ENCODE measurements around the gene AK2.
"Not testable (repeated sequence)": the region's sequence is repeated elsewhere in the genome, so short reads cannot be mapped to it uniquely, and the experiment has no call there.

AK2 gene

GRCh38 chr1:32977546-32978087 lies 59.1 kb downstream of the AK2 start:
- no peak for DNase-seq

GRCh38 chr1:32975055-32975454 lies 61.6 kb downstream of the AK2 start:
- not testable (repeated sequence) for DNase-seq

GRCh38 chr1:32973458-32973857 lies 63.2 kb downstream of the AK2 start:
- not testable (repeated sequence) for DNase-seq

GRCh38 chr1:32972814-32973428 lies 63.8 kb downstream of the AK2 start:
- peak in 48 of 56 donors; percentile 11 to 83 (median 62) for DNase-seq

GRCh38 chr1:32971576-32971975 lies 65.1 kb downstream of the AK2 start:
- no peak for DNase-seq

GRCh38 chr1:32971156-32971555 lies 65.5 kb downstream of the AK2 start:
- no peak for DNase-seq

- DNase-seq: no peak
Observed at GRCh38 chr1:32969566-32969965, 67.1 kb downstream of the AK2 start.

- no peak for DNase-seq
Observed at GRCh38 chr1:32967888-32968568, 68.7 kb downstream of the AK2 start.

- no peak for DNase-seq
Observed at GRCh38 chr1:32966900-32967299, 69.8 kb downstream of the AK2 start.

- DNase-seq: no peak
Observed at GRCh38 chr1:32965251-32965747, 71.4 kb downstream of the AK2 start.

GRCh38 chr1:32964461-32965250 lies 72.0 kb downstream of the AK2 start, which contains the start of gene RNF19B:
RNF19B (minus strand) TSS chr1:32964809; CDS start chr1:32964685, 124 bp downstream.
- peak in 55 of 56 donors; percentile 60 to 96 (median 89) for DNase-seq

GRCh38 chr1:32963746-32964460 lies 72.8 kb downstream of the AK2 start:
- DNase-seq: peak in 24 of 56 donors; percentile 16 to 80 (median 34)

- DNase-seq: no peak
Observed at GRCh38 chr1:32962248-32962896, 74.3 kb downstream of the AK2 start.

GRCh38 chr1:32960819-32961355 lies 75.8 kb downstream of the AK2 start:
- no peak for DNase-seq

GRCh38 chr1:32960342-32960741 lies 76.3 kb downstream of the AK2 start:
- DNase-seq: no peak

- DNase-seq: no peak
Observed at GRCh38 chr1:32958827-32959226, 77.9 kb downstream of the AK2 start.
